IMR-90 (cell line): ENCODE results near the gene DCP1A.

Experiments
- BHLHE40 ChIP-seq: fragments of 150-350 bp; IDR thresholded peaks from 2 replicates; pipeline ENCODE4 v1.6.1; 2016; ENCODE audit warnings: mild to moderate bottlenecking, low read depth, low read length
- CEBPB ChIP-seq: IDR thresholded peaks from 2 replicates; pipeline ENCODE4 v1.6.1; 2012; ENCODE audit warnings: low read depth, low read length, improper control_type of control experiment
- CHD1 ChIP-seq: IDR thresholded peaks from 2 replicates; pipeline ENCODE4 v1.6.1; 2012; ENCODE audit warnings: low read depth, low read length, improper control_type of control experiment
- CTCF ChIP-seq: conservative IDR thresholded peaks from 2 replicates; pipeline ENCODE4 v1.5.1; 2012; ENCODE audit warnings: mild to moderate bottlenecking, low read depth, low read length, improper control_type of control experiment
- ELK1 ChIP-seq: fragments of 150-350 bp; IDR thresholded peaks from 2 replicates; pipeline ENCODE4 v1.6.1; 2016; ENCODE audit warnings: low read depth, mild to moderate bottlenecking, low read length, moderate library complexity, borderline replicate concordance
- FOS ChIP-seq: fragments of 150-350 bp; IDR thresholded peaks from 2 replicates; pipeline ENCODE4 v1.6.1; 2016; ENCODE audit warnings: low read depth, low read length
- MAZ ChIP-seq: IDR thresholded peaks from 2 replicates; pipeline ENCODE4 v1.6.1; 2012; ENCODE audit warnings: low read depth, mild to moderate bottlenecking, low read length, improper control_type of control experiment, moderate library complexity, borderline replicate concordance
- MXI1 ChIP-seq: IDR thresholded peaks from 2 replicates; pipeline ENCODE4 v1.6.1; 2012; ENCODE audit warnings: low read depth, mild to moderate bottlenecking, low read length, moderate library complexity, borderline replicate concordance
- POLR2A ChIP-seq: IDR thresholded peaks from 2 replicates; pipeline ENCODE4 v1.6.1; 2012; ENCODE audit warnings: mild to moderate bottlenecking, low read depth, low read length
- RAD21 ChIP-seq: IDR thresholded peaks from 2 replicates; pipeline ENCODE4 v1.6.1; 2012; ENCODE audit warnings: low read length, improper control_type of control experiment
- RCOR1 ChIP-seq: IDR thresholded peaks from 2 replicates; pipeline ENCODE4 v1.6.1; 2012; ENCODE audit warnings: mild to moderate bottlenecking, low read length, improper control_type of control experiment; ENCODE audit not compliant: insufficient replicate concordance
- RFX5 ChIP-seq: IDR thresholded peaks from 2 replicates; pipeline ENCODE4 v1.8.0; 2012; ENCODE audit warnings: low read depth, mild to moderate bottlenecking, low read length, moderate library complexity
- SMC3 ChIP-seq: fragments of 150-350 bp; IDR thresholded peaks from 2 replicates; pipeline ENCODE4 v1.6.1; 2016; ENCODE audit warnings: low read depth, mild to moderate bottlenecking, antibody characterized with exemption, low read length, moderate library complexity
- USF2 ChIP-seq: fragments of 150-350 bp; IDR thresholded peaks from 2 replicates; pipeline ENCODE4 v1.6.1; 2017; ENCODE audit warnings: mild to moderate bottlenecking, antibody characterized with exemption, low read length, low read depth

- TF ChIP-seq CTCF (no peak), FOS (no peak), POLR2A (no peak), SMC3 (no peak), RFX5 (no peak), CEBPB (peak; percentile 71), MAZ (no peak), RCOR1 (peak; percentile 53), RAD21 (no peak), ELK1 (no peak), BHLHE40 (no peak), MXI1 (no peak), CHD1 (no peak), USF2 (no peak)
These were observed 18.6 kb downstream of the DCP1A start for GRCh38 chr3:53328746-53329145.
